Activated CD4-positive, alpha-beta T cell treated with anti-CD3 and anti-CD28 coated beads for 48 hours (primary cell): Measurements from ENCODE around the gene TSC22D3.
"Not testable (repeated sequence)": the region's sequence is repeated elsewhere in the genome, so short reads cannot be mapped to it uniquely, and the experiment has no call there.

ENCODE experiments used
- DNase-seq: peaks from one replicate; pipeline ENCODE4 v3.0.0-alpha.2; 2020

TSC22D3 gene

DNA sequence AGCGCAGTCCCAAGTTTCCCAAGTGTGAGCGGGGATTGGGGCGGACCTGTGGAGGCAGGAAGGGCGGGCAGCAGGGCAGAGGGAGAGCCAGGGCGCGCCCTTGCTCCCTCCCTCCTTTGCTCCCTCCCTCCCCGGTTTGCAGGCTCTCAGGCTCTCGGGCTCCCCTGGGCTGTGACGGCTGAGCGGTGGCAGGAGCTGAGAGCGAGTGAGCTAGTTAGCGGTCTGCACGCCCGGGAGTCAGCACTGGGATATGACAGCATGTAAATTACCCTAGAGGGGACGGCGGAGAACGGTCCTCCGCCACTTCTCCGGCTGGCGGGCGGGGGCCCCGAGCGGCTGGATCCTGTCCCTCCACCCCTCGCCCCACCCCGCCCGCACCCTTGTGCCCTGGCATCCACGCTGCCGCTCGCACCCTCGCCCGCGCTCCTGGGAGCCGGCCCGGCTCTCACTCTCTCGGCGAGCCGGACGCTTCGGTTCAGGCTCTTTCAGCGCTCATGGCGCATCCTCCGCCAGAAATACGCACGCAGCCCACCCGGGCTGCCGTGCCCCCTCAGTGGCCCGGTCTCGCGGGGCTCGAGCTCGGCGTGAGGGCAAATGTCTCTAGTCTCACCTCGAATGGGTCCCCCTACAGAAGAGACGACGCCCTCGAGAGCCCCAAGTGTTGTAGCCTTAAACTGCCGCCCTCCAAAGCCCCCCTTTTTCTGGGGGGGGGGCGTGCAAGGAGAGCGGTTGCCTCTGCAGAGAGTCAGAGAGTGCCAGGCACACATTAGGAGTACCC, at the start of gene TSC22D3:
Gene TSC22D3 (minus strand): TSS at position 54 of the 778 bp plus-strand sequence. CDS start 368 bp downstream, outside the sequence.
- peak; percentile 70 for DNase-seq

DNA sequence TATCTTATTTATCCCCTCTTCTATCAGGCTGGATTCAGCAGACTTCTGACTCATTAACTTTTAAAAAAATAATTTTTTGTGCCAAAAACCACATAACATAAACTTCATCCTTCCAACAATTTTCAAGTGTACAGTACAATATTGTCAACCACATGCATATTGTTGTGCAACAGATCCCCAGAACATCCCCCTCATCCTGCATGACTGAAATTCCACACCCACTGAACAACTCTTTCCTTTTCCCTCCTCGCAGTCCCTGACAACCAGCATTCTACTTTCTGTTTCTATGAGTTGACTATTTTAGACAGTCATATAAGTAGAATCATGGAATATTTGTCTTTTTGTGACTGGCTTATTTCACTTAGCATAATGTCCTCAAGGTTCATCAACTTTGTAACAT, 47.9 kb upstream of the TSC22D3 start:
- DNase-seq, result no peak

DNA sequence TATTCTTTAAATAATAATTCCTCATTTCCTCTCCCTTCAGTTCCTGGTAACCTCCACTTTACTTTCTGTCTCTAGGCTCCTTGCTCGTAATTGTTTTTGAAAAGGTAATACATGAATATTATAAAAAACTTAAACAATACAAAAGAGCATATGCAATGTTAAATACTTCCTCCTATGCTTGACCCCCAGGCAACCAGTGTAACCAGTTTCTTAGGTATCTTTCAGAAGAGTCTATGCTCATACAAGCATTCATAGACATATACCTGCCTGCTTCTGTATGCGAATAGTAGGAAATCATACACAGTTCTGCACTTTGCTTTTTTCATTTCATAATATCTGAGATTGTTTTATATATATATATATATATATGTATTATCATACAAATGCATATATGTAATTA, 47.5 kb upstream of the TSC22D3 start:
- no peak for DNase-seq

DNA sequence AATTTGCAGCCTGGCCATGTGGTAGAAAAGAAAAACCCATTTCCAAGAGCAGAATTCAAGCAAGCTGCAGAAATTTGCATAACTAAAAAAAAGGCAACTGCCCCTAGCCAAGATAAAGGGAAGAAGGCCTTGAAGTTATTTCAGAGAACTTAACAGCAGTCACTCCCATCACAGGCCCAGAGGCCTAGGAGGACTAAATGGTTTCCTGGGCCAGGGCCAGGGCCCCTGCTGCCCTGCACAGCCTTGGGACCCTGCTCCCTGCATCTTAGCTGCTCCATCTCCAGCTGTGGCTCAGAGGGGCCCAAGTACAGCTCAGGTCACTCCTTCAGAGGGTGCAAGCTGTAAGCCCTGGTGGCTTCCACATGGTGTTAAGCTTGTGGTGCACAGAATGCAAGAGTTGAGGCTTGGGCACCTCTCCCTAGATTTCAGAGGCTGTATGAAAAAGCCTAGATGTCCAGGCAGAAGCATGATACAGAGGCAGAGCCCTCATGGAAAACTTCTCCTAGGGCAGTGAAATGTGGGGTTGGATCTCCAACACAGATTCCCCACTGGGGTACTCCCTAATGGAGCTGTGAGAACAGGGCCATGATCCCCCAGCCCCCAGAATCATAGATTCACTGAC, 43.4 kb upstream of the TSC22D3 start:
- no peak for DNase-seq

DNA sequence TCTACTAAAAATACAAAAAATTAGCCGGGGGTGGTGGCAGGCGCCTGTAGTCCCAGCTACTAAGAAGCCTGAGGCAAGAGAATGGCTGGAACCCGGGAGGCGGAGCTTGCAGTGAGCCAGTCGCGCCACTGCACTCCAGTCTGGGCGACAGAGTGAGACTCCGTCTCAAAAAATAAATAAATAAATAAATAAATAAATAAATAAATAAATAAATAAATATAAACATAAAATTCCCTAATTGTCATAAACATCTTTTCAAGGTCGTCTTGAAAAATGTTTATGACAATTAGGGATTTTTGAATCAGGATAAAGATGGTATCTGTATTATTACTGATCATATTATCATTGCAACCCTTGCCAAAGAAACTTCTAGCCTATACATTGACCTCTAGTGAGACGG, 34.5 kb upstream of the TSC22D3 start:
- not testable (repeated sequence) for DNase-seq

DNA sequence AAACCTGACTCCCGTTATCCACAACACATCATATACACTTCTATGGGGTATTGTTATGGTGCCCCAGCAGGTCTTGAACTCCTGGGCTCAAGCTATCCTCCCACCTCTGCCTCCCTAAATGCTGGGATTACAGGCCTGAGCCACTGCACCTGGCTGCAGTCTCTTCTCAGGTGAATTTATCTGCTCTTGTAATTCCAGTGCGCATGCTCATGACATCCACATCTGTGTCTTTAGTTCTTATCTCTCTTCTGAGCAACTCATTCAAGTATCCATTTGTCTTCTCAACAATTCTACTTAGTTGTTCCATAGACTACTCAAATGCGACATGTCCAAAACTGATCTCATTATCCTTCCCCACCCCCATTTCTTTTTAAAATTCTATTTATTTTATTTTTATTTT, 29.6 kb upstream of the TSC22D3 start:
- DNase-seq, result no peak

DNA sequence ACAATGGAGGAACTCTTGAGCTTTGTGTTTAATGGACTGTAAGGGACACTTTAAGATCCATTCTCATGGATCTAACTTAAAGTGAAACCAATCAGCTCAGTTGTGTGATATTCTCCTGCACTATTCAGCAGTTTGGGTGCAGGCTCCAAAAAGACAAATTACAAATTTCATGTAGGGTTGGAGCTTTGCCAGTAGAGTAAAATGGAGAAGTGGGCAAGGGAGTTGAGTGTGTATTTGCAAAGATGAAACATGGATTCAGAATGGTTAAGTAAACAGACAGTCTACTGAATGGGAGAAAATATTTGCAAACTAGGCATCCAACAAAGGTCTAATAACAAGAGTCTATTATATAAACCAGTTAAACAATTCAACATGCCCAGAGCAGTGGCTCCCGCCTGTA, 28.8 kb upstream of the TSC22D3 start:
- DNase-seq, result no peak

DNA sequence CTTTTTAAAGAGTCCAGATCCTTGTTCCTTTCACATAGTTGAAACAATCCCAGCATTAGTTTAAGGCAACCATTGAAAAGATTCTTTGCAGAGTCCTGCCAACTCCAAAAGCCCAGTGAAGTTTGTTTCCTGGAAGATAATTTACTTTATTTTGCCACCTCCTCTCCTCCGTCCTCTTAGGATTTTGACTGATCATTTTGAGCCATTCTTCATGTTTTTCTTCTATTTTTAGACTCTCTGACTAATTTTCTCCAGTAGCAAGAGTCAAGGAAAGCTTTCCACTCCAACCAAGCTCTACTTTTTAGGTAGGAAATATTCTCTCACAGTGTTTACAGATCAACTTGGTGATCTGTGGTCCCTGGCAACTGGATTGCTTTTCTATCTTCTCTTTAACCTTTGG, 12.2 kb upstream of the TSC22D3 start:
- DNase-seq, result no peak

DNA sequence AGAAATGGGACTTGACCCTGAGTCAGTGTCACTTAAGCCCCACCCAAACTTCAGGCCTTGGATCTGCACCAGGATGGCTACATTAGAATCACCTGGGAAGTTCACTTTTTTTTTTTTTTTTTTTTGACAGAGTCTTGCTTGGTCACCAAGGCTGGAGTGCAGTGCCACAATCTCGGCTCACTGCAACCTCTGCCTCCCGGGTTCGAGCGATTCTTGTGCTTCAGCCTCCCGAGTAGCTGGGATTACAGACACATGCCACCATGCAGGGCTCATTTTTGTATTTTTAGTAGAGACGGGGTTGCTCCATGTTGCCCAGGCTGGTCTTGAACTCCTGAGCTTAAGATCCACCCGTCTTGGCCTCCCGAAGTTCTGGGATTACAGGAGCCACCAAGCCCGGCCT, 4.9 kb upstream of the TSC22D3 start:
- DNase-seq, result no peak

DNA sequence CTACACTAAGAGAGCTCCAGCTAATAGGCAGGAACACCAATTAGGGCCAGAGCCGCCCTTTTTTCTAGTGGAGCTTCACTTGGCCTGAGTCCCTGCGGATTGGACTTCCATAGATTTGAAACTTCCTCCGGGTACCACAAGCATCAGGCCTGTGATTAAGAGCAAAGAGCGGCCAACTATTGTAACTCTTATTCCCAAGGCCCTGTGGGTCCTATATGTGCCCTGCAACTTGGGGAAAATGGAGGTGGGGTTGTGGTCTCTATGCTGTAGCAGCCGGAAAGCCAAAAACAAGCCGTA, 1.9 kb upstream of the TSC22D3 start, which contains the start of gene NCBP2L:
Gene NCBP2L (plus strand): TSS at position 198 of the 297 bp plus-strand sequence. CDS start 16,488 bp downstream, outside the sequence.
- no peak for DNase-seq

DNA sequence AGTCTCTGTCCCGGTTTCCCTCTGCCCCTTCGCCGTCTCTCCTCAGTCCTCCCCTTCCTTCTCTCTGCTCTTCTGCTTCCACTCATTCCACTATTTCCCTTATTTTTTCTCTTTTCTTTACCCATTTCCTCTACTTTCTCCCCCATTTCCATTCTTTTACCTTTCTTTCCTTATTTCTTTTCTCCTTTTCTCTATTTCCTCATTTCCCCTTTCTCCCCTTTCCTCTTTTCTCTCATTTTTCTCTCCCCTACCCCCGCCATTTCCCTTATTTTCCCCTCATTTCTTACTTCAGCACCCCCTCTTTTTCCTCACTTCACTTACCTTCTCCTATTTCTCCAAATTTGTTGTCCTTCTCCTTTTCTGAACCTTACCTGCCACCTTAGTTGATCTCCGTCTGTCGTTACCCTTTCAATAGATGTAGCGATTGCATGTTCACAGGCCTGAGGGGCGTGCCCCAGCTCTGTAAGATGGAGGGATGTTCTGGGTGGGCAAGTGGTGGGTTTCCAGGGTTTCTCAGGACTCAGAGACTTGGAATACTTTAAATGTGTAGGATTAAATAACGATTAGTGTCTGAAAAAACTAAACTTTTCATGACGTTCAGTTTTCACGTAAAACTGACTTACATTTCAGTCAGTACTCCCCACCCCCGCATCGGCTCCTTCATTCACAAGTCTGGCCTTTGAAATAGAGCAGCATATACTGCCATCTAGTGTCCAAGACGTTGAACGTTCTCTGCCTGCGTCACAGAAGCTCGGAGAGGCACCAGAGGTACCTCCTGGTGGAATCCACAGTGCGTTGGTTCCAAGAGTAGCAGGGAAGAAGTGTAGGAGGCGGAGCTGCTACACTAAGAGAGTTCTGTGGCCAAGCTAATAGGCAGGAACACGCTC, 1.3 kb upstream of the TSC22D3 start:
- DNase-seq, result peak; percentile 84

DNA sequence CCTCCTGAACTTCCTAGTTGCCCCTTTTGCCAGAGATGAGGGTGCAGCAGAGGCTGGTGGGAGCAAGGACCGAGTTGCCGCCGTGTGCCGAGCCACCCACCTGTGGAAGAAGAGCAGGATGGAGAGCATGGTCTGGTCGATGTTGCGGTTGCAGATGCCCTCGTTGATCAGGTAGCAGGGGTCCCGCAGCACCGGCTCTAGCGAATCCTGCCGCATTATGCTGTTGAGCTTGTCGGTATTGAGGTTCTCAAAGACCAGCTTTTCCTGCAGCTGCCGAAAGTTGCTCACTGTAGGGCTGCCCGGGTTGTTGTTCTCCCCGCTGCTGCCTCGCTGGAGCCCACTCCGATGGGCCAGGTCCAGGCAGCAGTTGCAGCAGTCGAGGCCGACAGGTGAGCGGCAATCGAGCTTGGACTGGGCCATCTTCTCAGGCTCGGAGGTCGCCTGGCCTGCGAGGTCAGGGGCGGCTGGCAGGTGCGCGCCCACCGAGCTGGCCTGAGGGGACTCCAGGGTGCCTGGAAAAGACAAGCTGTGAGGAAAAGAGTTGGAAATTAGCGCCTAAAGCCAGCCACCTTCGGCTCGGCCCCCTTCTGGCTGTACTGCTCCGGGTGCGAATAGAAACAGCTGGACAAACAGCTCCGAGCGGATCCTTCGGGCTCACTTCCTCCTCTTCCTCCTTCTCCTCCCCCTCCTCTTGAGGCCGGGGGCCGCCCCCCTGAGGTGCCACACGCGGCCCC, 420 bp downstream of the TSC22D3 start:
- no peak for DNase-seq

DNA sequence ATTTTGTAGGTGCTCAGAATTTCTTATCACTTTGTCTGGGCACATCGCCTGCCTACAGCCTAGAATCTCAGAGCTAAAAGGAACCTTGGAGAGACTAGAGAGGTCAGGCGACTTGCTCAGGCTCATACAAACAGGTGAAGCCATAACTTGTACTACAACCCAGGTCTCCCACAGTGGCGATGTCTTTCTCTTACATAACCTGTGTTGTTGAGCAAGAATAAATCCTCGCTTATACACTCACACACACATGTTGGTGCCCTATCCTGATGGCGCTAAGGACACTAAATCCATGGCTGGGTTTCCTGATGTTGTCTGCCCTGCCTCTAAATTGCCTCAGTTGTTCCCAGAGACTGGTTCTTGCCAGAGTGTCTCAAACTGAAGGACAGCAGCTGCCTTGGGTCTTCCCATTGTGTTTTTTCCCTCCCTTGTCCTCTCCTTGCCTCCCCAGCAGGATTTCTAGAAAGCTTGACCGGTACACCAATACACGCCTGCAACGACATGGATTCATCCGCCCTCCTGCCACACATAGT, 1.6 kb downstream of the TSC22D3 start:
- no peak for DNase-seq

DNA sequence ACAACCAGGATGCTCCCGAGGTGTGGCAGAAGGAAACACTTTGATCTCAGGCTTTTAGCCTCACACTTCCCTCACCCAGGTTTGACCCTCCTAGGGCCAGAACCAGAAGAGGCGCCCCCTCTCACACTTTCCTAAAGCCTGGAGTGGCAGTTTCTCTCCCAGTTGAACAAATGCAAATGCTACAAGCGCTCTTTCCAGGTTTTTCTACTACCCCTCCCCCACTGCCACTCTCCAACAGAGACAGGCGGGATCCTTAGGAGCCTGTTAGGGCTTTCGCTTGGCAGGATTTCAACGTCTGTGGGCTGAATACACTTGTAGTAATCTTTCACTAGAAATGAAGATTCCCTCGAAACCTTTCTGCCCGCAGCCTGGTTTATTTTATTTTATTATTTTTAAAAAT, 2.4 kb downstream of the TSC22D3 start:
- DNase-seq, result no peak

DNA sequence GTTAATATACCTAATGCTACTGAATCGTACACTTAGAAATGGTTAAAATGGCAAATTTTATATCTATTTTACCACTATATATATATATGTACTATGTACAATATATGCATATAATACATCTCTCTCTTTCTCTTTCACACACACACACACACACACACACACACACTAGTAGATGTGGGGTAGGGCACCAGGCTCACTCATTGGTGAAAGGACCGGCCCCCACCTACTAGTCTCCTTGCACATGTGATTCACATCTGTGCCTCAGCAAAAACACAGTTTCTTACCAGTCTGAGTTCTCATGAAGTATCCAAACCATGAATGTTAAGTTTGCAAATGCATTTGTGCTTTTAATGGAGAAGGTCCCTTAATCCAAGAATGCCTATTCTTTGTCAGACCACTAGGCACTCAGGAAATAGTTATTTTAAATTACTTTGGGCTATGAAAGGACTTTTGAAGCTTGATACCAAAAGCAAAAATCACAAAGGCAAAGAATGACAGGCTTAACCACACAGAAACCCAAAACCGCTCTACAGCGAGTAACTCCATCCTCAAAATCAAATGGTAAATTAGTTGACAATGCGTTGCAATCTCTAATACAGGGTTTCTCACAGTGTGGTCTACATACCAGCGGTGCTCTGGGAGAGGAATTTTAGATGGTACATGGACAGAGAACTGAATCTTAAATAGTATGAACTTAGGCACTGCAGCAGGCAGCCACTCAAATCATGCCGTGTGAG, 5.8 kb downstream of the TSC22D3 start:
- no peak for DNase-seq

DNA sequence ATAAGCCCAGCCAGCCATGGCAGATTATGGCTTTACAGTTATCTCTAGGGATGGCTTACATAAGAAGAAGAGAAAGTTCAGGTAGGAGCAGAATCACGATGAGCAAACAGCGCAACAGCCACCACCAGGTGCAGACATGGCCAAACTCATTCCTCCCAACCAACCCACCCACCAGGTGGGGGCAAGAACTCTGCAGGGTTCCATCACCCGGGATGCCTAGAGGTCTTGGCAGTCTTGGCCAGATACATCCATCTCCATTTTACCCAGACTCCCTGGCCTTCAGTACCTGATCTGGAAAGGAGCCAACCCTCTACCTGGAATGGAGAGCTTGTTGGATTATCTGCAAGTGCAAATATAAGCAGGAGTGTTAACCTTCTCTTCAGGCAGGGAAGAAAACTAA, 7.5 kb downstream of the TSC22D3 start:
- DNase-seq, result no peak

DNA sequence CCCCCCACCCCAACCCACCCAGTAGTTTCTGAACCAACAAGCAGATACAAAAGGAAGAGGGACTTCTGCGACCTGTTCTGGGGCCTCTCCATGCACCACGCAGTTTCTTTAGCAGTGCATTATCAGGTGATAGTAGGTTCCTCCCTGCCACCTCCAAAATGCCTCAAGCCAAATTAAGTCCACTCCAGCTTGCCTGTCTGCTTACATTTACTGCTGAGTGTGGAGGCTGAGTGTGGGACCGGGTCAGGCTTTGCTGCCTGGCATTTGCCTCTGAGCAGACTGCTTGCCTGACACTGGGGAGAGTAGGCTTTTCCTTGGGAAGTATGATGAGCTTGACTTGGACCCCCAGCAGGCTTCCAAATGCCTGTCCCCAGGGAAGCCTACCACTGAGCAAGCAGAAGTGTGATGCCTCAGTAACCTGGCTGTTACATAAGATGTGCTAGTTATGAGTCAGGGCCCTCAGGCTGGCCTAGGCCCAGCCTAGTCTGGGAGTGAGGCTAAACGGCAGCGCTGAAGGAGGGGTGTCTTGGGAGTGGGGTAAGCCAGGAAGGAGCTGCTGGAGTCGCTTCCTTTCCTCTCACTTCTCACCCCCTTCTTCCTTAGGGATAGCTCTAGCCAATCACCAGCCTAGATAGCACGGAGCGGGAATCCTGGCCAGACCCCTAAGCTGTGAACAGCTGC, 9.0 kb downstream of the TSC22D3 start:
- no peak for DNase-seq

DNA sequence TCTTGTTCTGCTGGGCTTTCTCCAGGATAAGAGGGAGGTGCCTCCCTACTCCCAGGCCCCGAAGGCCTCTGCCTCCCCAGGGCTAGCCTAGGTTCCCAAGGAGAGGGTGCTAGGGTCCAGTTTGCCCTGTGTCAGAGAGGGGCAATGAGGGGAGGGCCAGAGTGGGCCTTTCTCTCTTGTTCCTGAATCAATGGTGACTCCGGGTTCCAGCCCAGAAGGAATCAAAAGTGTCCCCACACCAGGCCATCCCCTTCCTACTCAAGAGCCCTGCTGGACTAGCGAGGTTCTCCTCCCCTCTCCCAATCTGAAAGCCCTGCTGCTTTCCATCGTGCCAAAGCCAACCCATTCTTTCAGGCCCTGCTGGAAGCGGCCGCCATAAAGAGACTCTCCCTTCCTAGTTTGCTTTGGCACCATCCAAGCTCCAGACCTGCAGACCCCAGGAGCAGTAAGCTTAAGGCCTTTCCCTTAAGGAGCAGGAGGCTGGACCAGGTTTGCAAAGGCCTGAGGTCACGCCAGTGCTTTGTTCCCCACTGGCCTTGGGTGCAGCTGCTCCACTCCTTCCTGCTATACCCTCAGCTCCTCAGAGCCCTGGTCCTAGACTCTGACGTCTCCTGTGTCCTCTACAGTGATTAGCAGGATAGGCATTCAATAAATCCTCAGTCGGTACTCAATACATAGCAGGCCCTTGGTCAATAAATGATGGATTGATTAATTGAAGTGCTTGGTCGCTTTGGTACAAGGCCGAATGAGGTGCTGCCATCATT, 10.6 kb downstream of the TSC22D3 start:
- no peak for DNase-seq

DNA sequence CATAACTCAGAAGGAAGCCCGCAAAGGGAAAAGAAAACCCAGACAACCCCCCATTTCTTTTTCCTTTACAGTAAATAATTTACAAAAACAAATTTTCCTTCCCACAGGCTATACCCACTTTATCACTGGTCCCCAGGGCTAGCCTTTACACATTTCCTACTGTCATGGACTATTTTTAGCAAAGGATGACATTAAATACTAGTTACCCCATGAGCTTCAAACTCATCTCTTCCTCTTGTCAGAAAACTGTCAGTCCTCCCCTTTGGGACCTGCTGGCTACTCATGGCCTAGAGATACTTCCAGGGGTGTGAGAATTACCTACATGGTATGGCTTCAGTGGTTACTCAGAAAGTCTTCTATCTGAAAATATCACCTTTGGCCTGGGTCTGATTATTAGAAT, 11.9 kb downstream of the TSC22D3 start:
- no peak for DNase-seq

DNA sequence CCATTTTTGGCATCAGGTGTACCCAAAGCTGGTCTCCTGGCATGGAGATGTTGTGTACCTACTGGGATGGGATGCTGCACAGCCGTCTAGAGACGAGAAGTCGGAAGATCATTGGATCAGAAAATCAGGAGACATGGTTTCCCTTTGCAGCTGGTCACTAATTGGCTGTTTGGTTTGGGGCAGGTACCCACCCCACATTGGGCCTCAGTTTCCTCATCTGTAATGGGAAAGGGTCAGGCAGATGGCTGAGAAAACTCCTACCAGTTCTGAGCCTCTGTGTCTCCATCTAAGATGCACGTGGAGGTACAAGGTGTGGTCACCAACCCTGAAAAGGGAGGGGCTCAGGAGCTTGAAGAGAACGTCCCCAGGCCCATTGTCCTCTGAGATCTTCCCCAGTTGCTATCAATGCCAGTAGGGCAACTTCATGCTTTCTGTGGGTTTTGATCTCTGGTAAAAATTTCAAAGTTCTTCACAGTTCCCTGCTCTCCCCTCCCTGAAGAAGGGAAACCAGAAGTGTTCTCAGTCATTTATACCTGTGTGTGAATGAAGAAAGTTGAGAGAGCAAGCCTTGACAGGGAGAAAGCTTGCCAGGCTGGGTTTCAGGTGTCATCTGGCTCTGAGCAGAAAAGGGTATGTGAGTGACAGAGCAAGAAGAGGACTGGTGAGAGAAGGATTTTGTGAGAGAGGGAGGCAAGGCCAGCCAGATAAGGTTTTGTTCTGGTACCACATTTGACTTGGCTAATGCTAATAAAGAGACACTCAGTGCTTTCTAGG, 15.1 kb downstream of the TSC22D3 start:
- no peak for DNase-seq
